Inferior parietal cortex (tissue), 1 donor: Measurements from ENCODE around the gene EXTL1.

Experiments used
- DNase-seq: peaks from one replicate; pipeline ENCODE4 v3.0.0-alpha.2; 2016; ENCODE audit errors: extremely low spot score

Gene EXTL1

GRCh38 chr1:26041978-26042377 is 20.4 kb downstream of the EXTL1 start:
- no peak for DNase-seq

GRCh38 chr1:26043765-26044164 is 22.2 kb downstream of the EXTL1 start:
- DNase-seq: no peak

GRCh38 chr1:26044414-26044813 is 22.8 kb downstream of the EXTL1 start:
- no peak for DNase-seq

- DNase-seq: no peak
These were observed 23.6 kb downstream of the EXTL1 start for GRCh38 chr1:26044971-26045721.

GRCh38 chr1:26045722-26046245 is 24.2 kb downstream of the EXTL1 start, which contains the start of gene SLC30A2:
SLC30A2 (minus strand) TSS chr1:26046118; CDS start chr1:26045896, 222 bp downstream.
- DNase-seq: no peak

- DNase-seq: no peak
These were observed 24.9 kb downstream of the EXTL1 start for GRCh38 chr1:26046246-26047095.

GRCh38 chr1:26047278-26047874 is 25.8 kb downstream of the EXTL1 start:
- no peak for DNase-seq

- no peak for DNase-seq
These were observed 28.1 kb downstream of the EXTL1 start for GRCh38 chr1:26049531-26050247.

GRCh38 chr1:26050248-26050640 is 28.7 kb downstream of the EXTL1 start:
- DNase-seq: no peak

- no peak for DNase-seq
These were observed 32.4 kb downstream of the EXTL1 start for GRCh38 chr1:26053718-26054560.

- no peak for DNase-seq
These were observed 33.5 kb downstream of the EXTL1 start for GRCh38 chr1:26055041-26055440.

GRCh38 chr1:26057189-26057588 is 35.6 kb downstream of the EXTL1 start:
- no peak for DNase-seq

GRCh38 chr1:26058052-26058595 is 36.5 kb downstream of the EXTL1 start:
- DNase-seq: no peak

GRCh38 chr1:26059906-26060305 is 38.3 kb downstream of the EXTL1 start:
- no peak for DNase-seq

- no peak for DNase-seq
These were observed 39.4 kb downstream of the EXTL1 start for GRCh38 chr1:26060832-26061574.

- no peak for DNase-seq
These were observed 43.0 kb downstream of the EXTL1 start for GRCh38 chr1:26064553-26064952.

GRCh38 chr1:26066160-26066559 is 44.6 kb downstream of the EXTL1 start:
- no peak for DNase-seq

- DNase-seq: no peak
These were observed 45.3 kb downstream of the EXTL1 start for GRCh38 chr1:26066857-26067256.

GRCh38 chr1:26067432-26067911 is 45.9 kb downstream of the EXTL1 start, which contains the start of gene TRIM63:
TRIM63 (minus strand) TSS chr1:26067630; CDS start chr1:26067494, 136 bp downstream.
- DNase-seq: no peak
